A172 (cell line): ENCODE measurements around the gene GNPTG. TPM values are rescaled to one million over a fixed set of nuclear protein-coding genes. Genes with fewer than 3 reads are reported as not detected.
"Not testable (repeated sequence)": the region's sequence is repeated elsewhere in the genome, so short reads cannot be mapped to it uniquely, and the experiment has no call there.

ENCODE experiments used
- DNase-seq: peaks from one replicate; pipeline ENCODE4 v3.0.0-alpha.2; 2015; ENCODE audit warnings: low spot score
- total RNA-seq: library from RNA; depleted of rRNA; stranded (reverse); fragments of >200 nt; shearing (Covaris generic); gene quantifications from 2 replicates; pipeline ENCODE4 v1.2.3, GENCODE V29; 2014

The GNPTG gene
- total RNA-seq, 1 experiment from 2014 or later = 45.8 TPM

DNA sequence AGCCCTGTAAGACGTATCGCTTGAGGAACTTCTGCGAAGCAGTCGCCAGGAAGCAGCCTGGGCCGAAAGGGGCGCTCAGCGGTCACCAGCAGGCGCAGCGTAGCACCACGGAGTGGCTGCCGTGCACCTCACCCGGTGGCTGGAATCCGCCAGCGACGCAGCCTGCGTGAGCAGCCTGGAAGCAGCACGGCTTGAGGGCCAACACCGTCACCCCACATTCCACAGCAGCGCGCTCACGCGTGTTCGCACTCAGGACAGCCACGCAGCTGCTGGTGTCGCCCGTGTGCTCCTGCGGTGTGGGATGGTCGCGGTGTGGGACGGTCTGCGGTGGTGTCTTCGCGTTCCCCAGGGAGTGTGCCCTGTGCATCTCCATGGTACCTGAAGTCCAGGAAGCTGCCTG, 32.7 kb upstream of the GNPTG start:
- DNase-seq = no peak

DNA sequence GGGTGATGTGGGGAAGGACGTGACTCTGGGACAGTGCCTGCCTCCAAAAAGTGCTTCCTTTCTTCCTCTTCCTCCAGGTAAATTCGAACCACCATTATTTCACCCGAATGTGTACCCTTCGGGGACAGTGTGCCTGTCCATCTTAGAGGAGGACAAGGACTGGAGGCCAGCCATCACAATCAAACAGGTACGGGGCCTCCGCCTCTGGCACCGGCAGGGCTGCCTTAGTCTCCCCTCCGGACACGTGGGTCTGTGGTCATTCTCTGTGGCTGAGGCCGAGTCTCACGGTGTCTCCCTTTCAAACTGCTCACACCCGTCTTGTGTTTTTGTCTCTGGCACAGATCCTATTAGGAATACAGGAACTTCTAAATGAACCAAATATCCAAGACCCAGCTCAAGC, 31.6 kb upstream of the GNPTG start:
- DNase-seq = no peak

DNA sequence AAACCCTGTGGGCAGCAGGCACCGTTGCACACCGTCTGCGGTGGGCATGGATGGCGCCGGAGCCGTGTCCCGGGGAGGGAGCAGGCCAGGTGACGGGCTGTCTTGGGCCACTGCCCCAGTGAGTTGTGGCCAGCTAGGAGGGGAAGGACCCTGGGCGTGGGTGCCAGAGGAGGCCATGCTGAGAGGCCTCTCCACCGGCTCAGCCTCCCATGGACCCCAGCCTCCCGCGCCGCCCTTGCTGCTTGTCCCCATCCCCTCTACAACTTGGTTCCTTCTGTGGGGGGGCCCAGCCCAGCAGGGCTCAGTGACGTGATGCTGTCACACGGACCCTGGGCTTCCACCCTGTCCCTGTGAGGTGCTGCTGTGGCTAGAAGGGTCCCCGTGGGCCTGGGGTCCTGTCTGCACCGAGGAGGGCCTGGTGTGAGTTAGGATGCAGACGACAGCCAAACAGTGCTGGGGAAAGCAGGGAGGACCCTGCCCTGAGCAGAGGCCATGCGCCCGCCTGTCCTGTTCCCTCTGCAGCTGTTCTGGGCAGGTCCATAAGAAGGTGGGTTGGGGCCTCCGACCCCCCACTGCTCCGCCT, 31.0 kb upstream of the GNPTG start:
- DNase-seq = no peak

DNA sequence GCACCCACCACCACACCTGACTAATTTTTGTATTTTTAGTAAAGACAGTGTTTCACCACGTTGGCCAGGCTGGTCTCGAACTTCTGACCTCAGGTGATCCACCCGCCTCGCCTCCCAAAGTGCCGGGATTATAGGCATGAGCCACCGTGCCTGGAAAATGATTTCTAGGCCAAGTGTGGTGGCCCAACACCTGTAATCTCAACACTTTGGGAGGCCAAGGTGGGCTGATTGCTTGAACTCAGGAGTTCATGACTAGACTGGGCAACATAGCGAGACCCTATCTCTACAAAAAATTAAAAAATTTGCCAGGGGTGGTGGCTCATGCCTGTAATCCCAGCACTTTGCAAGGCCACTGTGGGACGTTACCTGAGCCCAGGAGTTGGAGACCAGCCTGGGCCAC, 29.3 kb upstream of the GNPTG start:
- no peak for DNase-seq

DNA sequence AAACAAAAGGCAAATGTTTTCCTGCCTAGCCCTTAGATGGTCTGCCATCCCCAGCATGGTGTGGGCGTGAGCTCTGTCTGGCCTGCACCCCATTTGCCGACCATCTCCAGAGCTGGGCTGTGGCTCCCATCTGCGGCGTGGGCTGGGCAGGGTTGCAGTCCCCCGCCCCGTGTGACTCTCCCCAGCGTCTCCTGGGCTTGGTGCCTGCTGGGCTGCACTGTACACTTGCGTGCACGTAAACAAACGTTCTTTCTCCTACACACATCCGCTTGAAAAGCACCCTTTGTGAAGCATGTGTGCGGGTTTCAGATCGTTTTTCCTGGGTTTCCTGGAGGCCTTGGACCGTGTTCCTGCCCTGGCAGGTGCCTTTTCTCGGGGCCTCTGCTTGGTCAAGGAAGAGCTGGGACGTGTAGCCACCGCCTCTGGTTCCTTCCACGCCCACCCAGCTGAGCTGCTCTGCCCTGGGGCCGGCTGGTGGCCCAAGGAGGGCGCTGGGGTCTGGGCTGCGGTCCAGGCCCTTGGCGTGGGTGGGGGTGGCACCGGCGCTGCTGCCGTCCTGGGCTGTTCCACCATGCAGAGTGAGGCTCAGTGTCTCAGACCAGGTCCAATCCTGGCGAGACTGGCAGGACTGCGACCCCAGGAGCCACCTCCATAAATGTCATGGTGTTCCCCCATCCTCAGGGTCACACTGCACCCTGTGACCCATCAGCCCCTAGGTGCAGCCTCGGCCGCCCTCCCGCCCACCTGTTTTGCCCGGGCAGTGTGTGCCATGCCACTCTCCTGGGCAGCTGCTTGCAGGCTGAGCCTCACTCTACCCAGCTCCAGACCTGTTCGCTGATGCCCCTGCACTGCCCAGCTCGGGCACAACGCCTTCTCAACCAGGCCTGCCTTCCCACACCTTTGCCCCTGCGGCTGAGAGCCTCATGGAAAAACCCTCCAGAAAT, 28.2 kb upstream of the GNPTG start:
- DNase-seq = no peak

DNA sequence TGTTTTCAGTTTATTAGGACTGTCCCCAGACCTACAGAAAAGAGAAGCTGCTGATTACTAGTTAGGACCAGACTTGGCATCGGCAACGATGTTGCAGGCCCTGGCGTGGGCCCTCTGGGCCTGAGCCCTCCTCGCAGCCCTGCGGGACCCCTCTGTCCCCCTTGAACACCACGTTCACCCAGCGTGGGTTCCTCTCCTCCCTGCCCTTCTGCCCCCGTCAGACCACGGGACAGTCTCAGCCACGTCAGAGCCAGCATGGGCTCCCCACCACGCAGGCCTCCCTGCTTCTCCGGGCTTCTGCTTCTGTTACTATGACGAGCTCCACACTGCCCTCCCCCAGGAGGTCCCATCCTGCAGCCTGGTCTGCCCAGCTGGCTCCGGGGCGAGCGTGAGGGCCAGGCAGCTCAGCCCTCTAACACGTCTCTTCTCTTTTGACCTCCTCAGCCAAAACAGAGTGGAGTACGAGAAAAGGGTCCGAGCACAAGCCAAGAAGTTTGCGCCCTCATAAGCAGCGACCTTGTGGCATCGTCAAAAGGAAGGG, 27.4 kb upstream of the GNPTG start:
- DNase-seq = no peak

DNA sequence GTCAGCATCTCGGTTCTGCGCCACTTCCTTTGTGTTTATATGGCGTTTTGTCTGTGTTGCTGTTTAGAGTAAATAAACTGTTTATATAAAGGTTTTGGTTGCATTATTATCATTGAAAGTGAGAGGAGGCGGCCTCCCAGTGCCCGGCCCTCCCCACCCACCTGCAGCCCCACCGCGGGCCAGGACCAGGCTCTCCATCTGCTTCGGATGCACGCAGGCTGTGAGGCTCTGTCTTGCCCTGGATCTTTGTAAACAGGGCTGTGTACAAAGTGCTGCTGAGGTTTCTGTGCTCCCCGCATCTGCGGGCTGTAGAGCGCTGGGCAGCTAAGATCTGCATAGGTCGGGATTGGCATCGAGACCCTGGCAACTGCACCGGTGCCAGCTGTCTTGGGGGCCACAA, 26.5 kb upstream of the GNPTG start:
- no peak for DNase-seq

DNA sequence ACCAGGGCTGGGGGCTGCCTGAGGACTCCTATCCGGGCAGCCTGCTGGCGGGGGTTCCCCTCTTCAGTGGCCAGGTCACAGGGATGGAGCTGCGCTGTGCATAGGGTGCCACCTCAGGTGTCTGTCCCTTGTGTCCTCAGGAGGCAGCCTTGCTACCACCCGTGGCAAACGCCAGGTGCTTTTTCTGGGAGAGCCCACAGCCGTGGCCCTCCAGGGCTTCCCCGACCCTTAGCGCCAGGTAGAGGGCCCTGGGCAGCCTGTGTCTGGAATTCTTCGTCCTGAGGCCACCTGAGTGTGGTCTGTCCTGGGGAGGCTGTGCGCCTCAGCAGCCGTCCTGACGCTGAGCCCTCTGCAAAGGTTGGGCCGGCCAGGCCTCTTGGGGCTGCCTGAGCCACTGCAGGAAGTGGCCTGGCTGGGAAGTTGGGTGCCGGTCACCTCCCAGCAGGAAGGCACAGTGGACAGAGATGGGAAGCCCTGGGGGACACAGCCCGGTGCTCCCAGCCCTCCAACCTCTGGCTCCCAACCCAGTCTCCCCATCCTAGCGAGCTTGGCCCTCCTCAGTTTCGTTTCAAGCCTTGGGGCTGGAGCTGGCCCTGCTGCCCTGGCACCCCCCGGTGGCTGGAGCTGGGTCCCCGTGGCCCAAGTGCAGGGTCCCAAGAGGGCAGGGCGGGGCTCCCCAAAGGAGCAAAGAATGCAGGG, 25.9 kb upstream of the GNPTG start:
- DNase-seq = no peak

DNA sequence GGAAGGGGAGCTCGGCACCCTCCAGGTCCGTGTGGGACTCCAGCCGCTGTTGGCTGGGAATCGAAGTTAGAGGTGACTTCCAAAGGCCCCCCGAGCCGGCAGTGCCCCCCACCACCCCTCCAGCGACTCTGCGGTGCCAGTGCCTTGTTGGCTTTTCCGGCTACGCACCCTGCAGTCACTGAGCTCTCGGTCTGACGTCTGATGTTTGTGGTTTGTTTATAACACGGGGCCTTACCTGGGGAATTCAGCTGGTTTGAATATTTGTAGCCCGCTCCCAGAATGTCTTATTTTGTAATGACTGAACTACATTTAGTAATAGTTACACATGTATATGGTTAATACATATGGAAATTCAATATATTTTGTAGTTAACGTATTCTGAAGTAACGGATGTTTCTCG, 25.3 kb upstream of the GNPTG start:
- DNase-seq = no peak

DNA sequence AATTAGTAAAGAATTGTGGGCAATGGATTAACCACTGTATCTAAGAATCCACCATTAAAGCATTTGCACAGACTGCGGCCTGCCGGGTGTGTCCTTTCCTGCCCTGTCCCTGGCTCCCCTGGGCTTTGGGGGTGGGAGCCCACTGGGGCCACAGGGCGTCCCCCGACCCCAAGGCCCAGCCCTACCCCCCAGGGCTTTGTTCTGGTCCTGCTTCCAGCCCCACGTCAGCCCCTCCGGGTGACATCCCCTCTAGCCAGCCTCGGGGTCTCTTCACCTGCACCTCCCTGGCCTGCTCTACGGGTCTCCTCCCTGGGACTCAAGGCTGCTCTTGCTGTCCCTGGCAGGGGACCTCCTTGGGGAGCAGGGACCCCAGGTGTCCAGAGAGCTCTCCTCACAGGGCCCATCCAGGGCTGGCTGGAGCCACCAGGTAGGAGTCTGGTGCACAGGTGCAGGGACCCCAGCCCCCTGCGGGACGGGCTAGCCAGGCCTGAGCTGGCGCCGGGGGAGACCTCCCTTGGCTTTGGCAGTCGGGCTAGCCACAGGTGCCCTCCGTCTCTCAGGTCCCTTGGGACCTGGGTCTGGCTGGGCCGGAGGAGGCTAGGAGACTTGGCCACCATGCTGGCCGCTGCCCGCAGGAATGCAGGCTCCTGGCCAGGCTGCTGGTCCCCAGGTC, 24.6 kb upstream of the GNPTG start:
- no peak for DNase-seq

DNA sequence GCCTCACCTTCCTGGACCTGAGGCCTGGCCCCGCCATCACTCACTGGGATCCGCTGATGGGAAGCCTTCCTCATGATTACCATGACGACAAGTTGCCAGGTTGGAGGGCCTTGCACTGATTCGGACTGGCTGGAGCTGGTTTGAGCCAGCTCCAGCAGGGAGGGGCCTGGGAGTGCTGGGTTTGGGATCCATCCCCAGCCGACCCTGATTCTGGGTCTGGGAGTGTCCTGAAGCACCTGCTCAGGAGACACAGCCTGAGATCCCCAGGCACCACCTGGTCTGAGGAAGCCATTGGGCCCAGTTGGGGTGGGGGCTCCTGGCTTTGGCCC, 24.1 kb upstream of the GNPTG start:
- no peak for DNase-seq

DNA sequence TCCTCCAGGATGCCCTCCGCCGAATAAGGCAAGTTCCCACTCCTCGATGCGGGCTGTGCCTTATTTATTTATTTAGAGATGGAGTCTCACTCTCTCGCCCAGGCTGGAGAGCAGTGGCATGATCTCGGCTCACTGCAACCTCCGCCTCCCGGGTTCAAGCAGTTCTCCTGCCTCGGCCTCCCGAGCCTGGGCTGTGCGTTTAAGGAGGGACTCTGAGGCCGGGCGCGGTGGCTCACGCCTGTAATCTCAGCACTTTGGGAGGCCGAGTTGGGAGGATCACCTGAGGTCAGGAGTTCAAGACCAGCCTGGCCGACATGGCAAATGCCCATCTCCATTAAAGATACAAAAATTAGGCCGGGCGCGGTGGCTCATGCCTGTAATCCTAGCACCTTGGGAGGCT, 23.6 kb upstream of the GNPTG start:
- DNase-seq = not testable (repeated sequence)

DNA sequence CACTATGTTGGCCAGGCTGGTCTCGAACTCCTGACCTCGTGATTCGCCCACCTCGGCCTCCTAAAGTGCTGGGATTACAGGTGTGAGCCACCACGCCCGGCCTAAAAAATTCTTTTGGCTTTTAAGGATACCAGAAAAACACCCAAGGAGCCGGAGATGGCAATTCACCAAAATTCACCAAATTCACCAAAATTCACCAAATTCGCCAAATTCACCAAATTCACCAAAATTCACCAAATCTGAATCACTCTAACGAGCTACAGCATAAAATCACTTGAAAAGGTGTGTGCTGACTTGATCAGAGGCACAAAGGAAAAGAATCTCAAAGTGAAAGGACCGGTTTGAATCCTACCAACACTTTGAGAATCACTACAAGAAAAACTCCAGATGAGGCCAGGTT, 22.8 kb upstream of the GNPTG start:
- not testable (repeated sequence) for DNase-seq

DNA sequence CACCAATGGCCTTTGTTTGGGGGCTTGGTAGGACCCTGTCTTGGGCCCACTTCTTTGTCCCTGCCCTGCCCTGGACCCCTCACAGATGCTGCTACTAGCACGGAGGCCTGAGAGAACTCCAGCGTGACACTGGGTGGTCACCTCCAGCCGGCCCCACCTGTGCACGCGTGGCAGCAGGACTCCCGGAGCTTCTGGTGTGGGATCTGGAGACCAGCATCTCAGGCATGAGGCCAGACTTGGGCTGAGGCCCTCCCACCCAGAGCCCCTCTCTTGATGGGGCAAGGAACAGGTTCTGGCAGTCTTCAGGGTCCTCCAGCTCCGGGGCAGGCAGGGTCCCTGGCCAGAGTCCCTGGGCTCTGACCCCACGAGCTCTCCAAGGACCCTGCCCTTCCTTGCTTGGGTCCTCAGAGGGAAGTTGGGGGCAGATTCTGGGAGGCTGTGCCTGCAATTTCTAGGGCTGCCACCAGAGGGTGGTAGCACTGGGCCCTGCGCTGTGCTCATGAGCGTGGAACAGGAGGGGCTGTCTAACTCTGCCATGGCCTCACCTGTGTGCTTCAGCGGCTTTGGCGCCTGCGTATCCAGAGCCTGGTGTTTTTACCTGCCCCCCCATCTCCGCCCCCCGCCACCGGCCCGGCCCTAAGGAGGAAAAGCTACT, 21.3 kb upstream of the GNPTG start:
- DNase-seq = no peak

DNA sequence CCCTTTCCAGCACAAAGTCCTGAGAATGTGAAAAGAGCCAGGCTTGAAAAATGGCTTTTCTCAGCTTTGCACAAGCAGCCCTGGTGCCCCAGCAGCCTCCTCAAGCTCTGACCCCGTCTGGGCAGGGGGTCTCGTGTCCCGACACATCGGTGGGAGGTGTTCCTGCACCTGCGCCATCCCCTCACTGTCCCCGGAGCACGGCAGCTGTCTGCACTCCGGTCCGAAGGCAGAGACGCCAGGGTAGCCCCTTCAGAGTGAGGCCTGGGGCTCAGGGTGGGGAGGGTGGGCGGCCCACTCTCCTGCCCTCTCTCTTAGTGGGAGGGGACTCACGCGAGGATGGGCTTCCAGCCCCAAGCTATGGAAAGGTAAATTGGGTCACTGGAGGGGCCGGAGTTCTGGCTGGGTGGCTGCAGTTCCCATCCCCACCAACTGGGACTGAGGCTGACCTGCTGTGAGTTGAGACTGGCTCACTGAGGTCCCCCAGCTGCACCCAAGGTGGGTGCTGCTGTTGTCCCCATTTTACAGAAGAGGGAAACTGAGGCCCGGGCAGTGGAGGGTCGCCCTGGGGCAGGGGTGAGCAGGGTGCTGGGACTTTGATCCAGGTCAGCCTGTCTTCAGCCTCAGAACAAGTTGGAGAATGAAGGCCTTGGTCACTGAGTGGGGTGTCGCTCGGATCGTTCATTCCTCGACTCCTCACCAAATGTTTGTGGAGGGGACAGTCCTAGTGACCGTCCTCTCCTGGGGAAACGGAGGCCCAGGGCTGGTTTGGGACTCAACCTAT, 20.6 kb upstream of the GNPTG start:
- DNase-seq = no peak

DNA sequence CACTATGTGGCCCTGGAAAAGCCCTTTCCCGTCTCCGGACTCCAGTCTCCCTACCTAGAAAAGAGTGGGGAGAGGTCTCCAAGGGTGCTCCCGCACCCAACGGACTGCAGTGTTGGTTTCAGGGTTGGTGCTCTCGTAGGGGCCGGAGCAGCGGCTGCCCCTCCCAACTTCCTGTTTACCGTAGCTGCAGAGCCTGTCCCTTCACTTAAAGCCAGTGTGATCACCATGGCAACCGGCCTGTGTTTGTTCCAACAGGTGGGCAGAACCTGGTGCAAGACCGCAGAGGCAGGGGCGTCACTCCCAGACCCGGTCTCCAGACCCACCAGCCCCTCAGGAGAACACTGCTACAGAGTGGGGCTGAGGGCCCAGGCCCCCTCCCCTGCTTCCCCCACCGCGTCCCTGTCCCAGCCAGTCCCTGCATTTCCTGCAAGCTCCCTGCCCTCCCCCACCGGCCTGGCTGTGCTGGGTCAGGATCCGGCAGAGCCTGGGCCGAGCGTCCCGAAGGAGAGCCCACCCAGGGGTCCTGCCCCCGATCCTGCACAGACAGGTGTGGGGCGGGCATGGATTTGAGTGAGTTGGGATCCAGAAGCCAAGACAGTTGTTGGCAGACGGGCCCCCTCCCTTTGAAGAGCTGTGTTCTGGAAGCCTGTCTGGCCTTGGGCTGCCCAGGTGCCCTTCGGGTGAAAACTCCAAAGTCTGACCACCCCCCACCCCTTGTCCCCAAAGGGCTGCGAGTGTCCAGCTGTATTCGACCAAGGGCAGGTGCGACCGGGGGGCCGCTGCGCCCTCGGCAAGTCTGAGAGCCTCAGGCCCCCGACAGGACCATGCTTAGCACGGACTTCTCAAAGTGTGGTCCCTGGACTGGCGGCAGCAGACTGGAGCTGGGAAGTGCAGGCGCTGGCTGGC, 19.8 kb upstream of the GNPTG start:
- peak; percentile 61 for DNase-seq

DNA sequence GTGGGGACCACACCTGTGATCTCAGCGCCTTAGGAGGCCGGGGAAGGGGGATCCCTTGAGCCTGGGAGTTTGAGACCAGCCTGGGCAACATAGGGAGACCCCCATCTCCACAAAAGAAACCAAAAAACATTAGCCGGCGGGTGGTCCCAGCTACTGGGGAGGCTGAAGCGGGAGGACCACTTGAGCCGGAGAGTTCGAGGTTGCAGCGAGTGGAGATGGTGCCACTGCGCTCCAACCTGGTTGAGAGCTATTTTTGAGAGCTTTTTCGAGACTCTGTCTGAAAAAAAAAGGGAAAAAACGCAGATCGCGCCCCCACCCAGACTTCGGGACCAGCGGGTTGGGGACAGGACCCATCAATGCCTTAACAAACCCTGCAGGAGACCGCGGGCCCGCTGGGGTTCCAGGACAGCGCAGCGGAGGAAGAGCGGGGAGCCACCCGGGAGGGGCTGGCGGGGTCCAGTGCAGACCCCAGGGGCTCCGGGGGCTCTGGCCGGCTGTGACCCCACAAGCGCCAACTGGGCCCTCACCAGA, 19.0 kb upstream of the GNPTG start:
- no peak for DNase-seq

DNA sequence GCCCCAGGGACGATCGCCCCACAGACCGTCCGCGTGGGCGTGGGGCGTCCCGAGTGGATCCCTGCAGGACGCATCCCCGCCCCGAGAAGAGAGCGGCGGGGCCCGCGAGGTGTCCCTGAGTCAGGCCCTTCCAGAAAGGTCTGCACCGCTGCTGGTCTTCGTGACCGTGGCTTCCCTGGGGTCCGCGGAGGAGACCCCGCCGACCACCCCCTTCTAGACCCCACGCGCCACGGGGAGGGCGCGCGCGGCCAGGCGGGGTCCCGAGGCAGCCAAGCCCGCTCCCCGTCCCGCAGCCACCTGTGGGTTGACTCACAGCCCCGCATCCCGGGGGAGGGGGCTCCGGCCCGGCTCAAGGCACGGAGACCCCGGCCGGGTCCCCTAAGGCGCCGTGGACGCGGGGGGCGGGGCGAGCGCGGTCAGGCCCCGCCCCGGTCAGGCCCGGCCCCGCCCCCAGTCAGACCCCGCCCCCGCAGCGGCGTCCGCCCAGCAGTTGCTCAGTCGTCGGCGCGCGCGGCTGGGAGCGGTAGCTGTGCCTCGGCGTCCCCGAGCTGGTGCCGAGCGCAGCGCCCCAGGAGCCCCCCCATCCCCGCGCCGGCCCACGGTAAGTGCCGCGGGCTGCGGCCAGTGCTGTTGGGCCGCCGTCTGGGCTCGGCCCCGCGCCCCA, 18.4 kb upstream of the GNPTG start, which contains the start of gene BAIAP3:
Gene BAIAP3 (plus strand): TSS at position 497 of the 664 bp plus-strand sequence. CDS start 4,905 bp downstream, outside the sequence.
- DNase-seq = no peak
